A549 (cell line): Measurements from ENCODE around the gene SH2B2.

Experiments used
- CTCF ChIP-seq: fragments of >200 bp; sonication (Bioruptor Twin); formaldehyde crosslinking; IDR thresholded peaks from 3 replicates; pipeline ENCODE4 v1.5.1; 2016
- MAX ChIP-seq: IDR thresholded peaks from 2 replicates; pipeline ENCODE4 v1.6.1; 2012
- POLR2A ChIP-seq: IDR thresholded peaks from 2 replicates; pipeline ENCODE4 v1.6.1; 2012; ENCODE audit warnings: mild to moderate bottlenecking, low read length
- RCOR1 ChIP-seq: fragments of 150-350 bp; IDR thresholded peaks from 2 replicates; pipeline ENCODE4 v1.6.1; 2014; ENCODE audit warnings: antibody characterized with exemption, low read length, low read depth

GRCh38 chr7:102310414-102310815 is 23.7 kb downstream of the SH2B2 start:
- TF ChIP-seq CTCF (no peak), MAX (no peak), RCOR1 (no peak), POLR2A (no peak)
